ENCODE measurements around the gene SNX22.

Gene SNX22

DNA sequence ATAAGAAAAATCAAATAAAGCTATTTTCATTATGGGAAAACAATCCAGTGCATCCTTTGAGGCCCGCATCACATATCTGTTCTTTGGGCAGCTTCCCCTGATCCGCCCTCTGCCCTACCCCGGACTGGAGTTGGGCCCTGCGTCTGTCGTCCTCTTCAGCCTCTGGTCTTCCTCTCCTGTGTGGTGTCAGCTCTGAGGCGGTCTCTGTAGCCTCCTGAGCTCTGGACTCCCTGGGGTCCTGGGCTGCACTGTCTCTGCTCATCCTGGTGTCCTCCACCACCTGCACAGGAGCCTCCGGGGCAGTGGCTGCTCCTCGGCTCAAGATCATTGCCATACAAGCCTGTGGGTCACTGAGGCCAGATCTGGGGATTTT is 7.4 kb upstream of the SNX22 start:
- TF ChIP-seq ARNTL (CRISPR knock-in tag; IDR thresholded peaks at IDR 0.05; ENCODE audit: borderline replicate concordance, low read depth) (no peak), ESRRG (CRISPR knock-in tag; IDR thresholded peaks at IDR 0.05) (no peak), ZC3H10 (CRISPR knock-in tag; IDR thresholded peaks at IDR 0.05) (no peak), RARB (CRISPR knock-in tag; IDR thresholded peaks at IDR 0.05) (no peak), PPARA (CRISPR knock-in tag; IDR thresholded peaks at IDR 0.05; ENCODE audit: borderline replicate concordance) (no peak), ZNF565 (CRISPR knock-in tag; conservative IDR thresholded peaks at IDR 0.05; ENCODE audit: low read depth) (no peak), TOX (CRISPR knock-in tag; IDR thresholded peaks at IDR 0.05; ENCODE audit: borderline replicate concordance) (no peak), BACH2 (CRISPR knock-in tag; IDR thresholded peaks at IDR 0.05; ENCODE audit: borderline replicate concordance) (no peak), ZFP3 (CRISPR knock-in tag; IDR thresholded peaks at IDR 0.05) (no peak)
- TF ChIP-seq, protein P1, sequence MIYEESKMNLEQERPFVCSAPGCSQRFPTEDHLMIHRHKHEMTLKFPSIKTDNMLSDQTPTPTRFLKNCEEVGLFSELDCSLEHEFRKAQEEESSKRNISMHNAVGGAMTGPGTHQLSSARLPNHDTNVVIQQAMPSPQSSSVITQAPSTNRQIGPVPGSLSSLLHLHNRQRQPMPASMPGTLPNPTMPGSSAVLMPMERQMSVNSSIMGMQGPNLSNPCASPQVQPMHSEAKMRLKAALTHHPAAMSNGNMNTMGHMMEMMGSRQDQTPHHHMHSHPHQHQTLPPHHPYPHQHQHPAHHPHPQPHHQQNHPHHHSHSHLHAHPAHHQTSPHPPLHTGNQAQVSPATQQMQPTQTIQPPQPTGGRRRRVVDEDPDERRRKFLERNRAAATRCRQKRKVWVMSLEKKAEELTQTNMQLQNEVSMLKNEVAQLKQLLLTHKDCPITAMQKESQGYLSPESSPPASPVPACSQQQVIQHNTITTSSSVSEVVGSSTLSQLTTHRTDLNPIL (CRISPR knock-in tag; IDR thresholded peaks at IDR 0.05; ENCODE audit: low read depth): no peak
- ATAC-seq: no peak

- ATAC-seq: no peak
- TF ChIP-seq PPARA (CRISPR knock-in tag; IDR thresholded peaks at IDR 0.05; ENCODE audit: borderline replicate concordance): no peak
- no peak for TF ChIP-seq SNAI2 (CRISPR knock-in tag; IDR thresholded peaks at IDR 0.05)
- TF ChIP-seq ZC3H10 (CRISPR knock-in tag; IDR thresholded peaks at IDR 0.05): no peak
- TF ChIP-seq, protein P2, sequence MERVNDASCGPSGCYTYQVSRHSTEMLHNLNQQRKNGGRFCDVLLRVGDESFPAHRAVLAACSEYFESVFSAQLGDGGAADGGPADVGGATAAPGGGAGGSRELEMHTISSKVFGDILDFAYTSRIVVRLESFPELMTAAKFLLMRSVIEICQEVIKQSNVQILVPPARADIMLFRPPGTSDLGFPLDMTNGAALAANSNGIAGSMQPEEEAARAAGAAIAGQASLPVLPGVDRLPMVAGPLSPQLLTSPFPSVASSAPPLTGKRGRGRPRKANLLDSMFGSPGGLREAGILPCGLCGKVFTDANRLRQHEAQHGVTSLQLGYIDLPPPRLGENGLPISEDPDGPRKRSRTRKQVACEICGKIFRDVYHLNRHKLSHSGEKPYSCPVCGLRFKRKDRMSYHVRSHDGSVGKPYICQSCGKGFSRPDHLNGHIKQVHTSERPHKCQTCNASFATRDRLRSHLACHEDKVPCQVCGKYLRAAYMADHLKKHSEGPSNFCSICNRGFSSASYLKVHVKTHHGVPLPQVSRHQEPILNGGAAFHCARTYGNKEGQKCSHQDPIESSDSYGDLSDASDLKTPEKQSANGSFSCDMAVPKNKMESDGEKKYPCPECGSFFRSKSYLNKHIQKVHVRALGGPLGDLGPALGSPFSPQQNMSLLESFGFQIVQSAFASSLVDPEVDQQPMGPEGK (CRISPR knock-in tag; IDR thresholded peaks at IDR 0.05; ENCODE audit: borderline replicate concordance): no peak
- TF ChIP-seq ZNF70 (CRISPR knock-in tag; IDR thresholded peaks at IDR 0.05): no peak
- no peak for TF ChIP-seq ZFP3 (CRISPR knock-in tag; IDR thresholded peaks at IDR 0.05)
Measured at GRCh38 chr15:64144565-64145281, 6.8 kb upstream of the SNX22 start.

GRCh38 chr15:64146041-64146440 is 5.5 kb upstream of the SNX22 start:
- ATAC-seq: peak; percentile 18; the same call in 1 of the 3 replicates
- TF ChIP-seq PPARA (CRISPR knock-in tag; IDR thresholded peaks at IDR 0.05; ENCODE audit: borderline replicate concordance) (no peak), ZNF70 (CRISPR knock-in tag; IDR thresholded peaks at IDR 0.05) (no peak), TOX (CRISPR knock-in tag; IDR thresholded peaks at IDR 0.05; ENCODE audit: borderline replicate concordance) (no peak), ZNF8 (CRISPR knock-in tag; IDR thresholded peaks at IDR 0.05) (no peak), ZNF565 (CRISPR knock-in tag; conservative IDR thresholded peaks at IDR 0.05; ENCODE audit: low read depth) (no peak), ISL1 (CRISPR knock-in tag; IDR thresholded peaks at IDR 0.05) (no peak), TCF4 (CRISPR knock-in tag; IDR thresholded peaks at IDR 0.05; ENCODE audit: borderline replicate concordance) (no peak), GLIS3 (CRISPR knock-in tag; IDR thresholded peaks at IDR 0.05) (no peak), TSHZ2 (CRISPR knock-in tag; IDR thresholded peaks at IDR 0.05) (no peak), ZFP30 (CRISPR knock-in tag; IDR thresholded peaks at IDR 0.05) (no peak), ZC3H10 (CRISPR knock-in tag; IDR thresholded peaks at IDR 0.05) (no peak), BACH2 (CRISPR knock-in tag; IDR thresholded peaks at IDR 0.05; ENCODE audit: borderline replicate concordance) (no peak)
- TF ChIP-seq, protein P1 (CRISPR knock-in tag; IDR thresholded peaks at IDR 0.05; ENCODE audit: low read depth): no peak
- TF ChIP-seq, protein P3, sequence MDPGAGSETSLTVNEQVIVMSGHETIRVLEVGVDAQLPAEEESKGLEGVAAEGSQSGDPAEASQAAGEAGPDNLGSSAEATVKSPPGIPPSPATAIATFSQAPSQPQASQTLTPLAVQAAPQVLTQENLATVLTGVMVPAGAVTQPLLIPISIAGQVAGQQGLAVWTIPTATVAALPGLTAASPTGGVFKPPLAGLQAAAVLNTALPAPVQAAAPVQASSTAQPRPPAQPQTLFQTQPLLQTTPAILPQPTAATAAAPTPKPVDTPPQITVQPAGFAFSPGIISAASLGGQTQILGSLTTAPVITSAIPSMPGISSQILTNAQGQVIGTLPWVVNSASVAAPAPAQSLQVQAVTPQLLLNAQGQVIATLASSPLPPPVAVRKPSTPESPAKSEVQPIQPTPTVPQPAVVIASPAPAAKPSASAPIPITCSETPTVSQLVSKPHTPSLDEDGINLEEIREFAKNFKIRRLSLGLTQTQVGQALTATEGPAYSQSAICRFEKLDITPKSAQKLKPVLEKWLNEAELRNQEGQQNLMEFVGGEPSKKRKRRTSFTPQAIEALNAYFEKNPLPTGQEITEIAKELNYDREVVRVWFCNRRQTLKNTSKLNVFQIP (CRISPR knock-in tag; IDR thresholded peaks at IDR 0.05; ENCODE audit: borderline replicate concordance, low read depth): no peak
- TF ChIP-seq, protein P2 (CRISPR knock-in tag; IDR thresholded peaks at IDR 0.05; ENCODE audit: borderline replicate concordance): no peak
